Activated CD4-positive, alpha-beta T cell treated with anti-CD3 and anti-CD28 coated beads, Interleukin-2, Interleukin-6, amounts not matched to agents 100 ng/mL and 50 ng/mL, durations not matched to agents 16 hours and 8 hours (primary cell): ENCODE data around the gene SLX4.

ENCODE experiments used
- DNase-seq: peaks from one replicate; pipeline ENCODE4 v3.0.0-alpha.2; 2020

SLX4 gene

GRCh38 chr16:3548445-3548844 is 63.0 kb downstream of the SLX4 start:
- no peak for DNase-seq

GRCh38 chr16:3546986-3547682 is 64.3 kb downstream of the SLX4 start:
- DNase-seq, result no peak

GRCh38 chr16:3542601-3543373 is 68.6 kb downstream of the SLX4 start:
- DNase-seq, result no peak

- DNase-seq, result no peak
Observed at GRCh38 chr16:3541527-3542155, 69.8 kb downstream of the SLX4 start.

- no peak for DNase-seq
Observed at GRCh38 chr16:3538222-3538621, 73.2 kb downstream of the SLX4 start.

- DNase-seq, result no peak
Observed at GRCh38 chr16:3536851-3537250, 74.6 kb downstream of the SLX4 start.

GRCh38 chr16:3536271-3536731 is 75.1 kb downstream of the SLX4 start:
- no peak for DNase-seq

GRCh38 chr16:3534126-3534525 is 77.3 kb downstream of the SLX4 start:
- DNase-seq, result no peak

GRCh38 chr16:3532741-3533140 is 78.7 kb downstream of the SLX4 start:
- no peak for DNase-seq
